Tibial nerve (tissue), 4 donors: ENCODE data around the gene VASP. TPM values are rescaled to one million over a fixed set of nuclear protein-coding genes. Genes with fewer than 3 reads are reported as not detected.

ENCODE experiments used
- DNase-seq, 2 donors: peaks; one replicate each; pipeline ENCODE4 v3.0.0-alpha.2; 2019; ENCODE audit warnings: low spot score in 2 of 2
- H3K27ac ChIP-seq, 4 donors: fragments of 200-600 bp; sonication (generic) in 3 of 4; one replicate each; pipeline ENCODE4 v1.5.1; 2017 to 2019; ENCODE audit warnings: mild to moderate bottlenecking in 1 of 4
- H3K27me3 ChIP-seq, 2 donors: fragments of 200-600 bp; sonication (generic) in 1 of 2; one replicate each; pipeline versions ENCODE4 v1.5.1 to v1.6.0; 2017 to 2019
- H3K36me3 ChIP-seq, 3 donors: fragments of 200-600 bp; sonication (generic); one replicate each; pipeline ENCODE4 v1.5.1; 2018 to 2019
- H3K4me1 ChIP-seq, 4 donors: fragments of 200-600 bp; sonication (generic) in 3 of 4; one replicate each; pipeline ENCODE4 v1.5.1; 2017 to 2019
- H3K4me3 ChIP-seq, 4 donors: fragments of 200-600 bp; sonication (generic) in 3 of 4; one replicate each; pipeline ENCODE4 v1.5.1; 2017 to 2019; ENCODE audit warnings: mild to moderate bottlenecking in 1 of 4, moderate library complexity in 1 of 4
- H3K9me3 ChIP-seq, 4 donors: fragments of 200-600 bp; sonication (generic) in 3 of 4; one replicate each; pipeline ENCODE4 v1.5.1; 2017 to 2019
- EP300 ChIP-seq, 2 donors: sonication (generic); formaldehyde crosslinking; IDR thresholded peaks; one replicate each; pipeline ENCODE4 v1.6.1; 2017; ENCODE audit warnings: antibody characterized with exemption in 2 of 2, mild to moderate bottlenecking in 1 of 2
- POLR2A ChIP-seq, 2 donors: fragments of 450-650 bp; IDR thresholded peaks; one replicate each; pipeline ENCODE4 v1.6.1; 2017; ENCODE audit warnings: antibody characterized with exemption in 2 of 2, mild to moderate bottlenecking in 2 of 2, moderate library complexity in 2 of 2
- WGBS, 2 donors: methylation state at CpG; one replicate each; pipeline ENCODE4 v1.1.5; 2018; 5-methylcytosine and 5-hydroxymethylcytosine counted together
- total RNA-seq, 4 donors: library from RNA; depleted of rRNA; stranded (reverse); fragments of >200 nt; gene quantifications; one replicate each; pipeline ENCODE4 v1.1.0, GENCODE V29; 2016
- TF ChIP-seq, protein P1 (sequence below), 5 experiments: fragments of 200-600 bp in 3 of 5; fragments of 450-650 bp in 2 of 5; sonication (generic) in 3 of 5; IDR thresholded peaks; one replicate each; pipeline ENCODE4 v1.5.1; 2016 to 2019; ENCODE audit warnings: antibody characterized with exemption in 5 of 5, mild to moderate bottlenecking in 3 of 5, moderate library complexity in 2 of 5

VASP gene
- total RNA-seq, 4 donors from 2014 or later = 39.1 to 74.4 (median 59.2) TPM

DNA sequence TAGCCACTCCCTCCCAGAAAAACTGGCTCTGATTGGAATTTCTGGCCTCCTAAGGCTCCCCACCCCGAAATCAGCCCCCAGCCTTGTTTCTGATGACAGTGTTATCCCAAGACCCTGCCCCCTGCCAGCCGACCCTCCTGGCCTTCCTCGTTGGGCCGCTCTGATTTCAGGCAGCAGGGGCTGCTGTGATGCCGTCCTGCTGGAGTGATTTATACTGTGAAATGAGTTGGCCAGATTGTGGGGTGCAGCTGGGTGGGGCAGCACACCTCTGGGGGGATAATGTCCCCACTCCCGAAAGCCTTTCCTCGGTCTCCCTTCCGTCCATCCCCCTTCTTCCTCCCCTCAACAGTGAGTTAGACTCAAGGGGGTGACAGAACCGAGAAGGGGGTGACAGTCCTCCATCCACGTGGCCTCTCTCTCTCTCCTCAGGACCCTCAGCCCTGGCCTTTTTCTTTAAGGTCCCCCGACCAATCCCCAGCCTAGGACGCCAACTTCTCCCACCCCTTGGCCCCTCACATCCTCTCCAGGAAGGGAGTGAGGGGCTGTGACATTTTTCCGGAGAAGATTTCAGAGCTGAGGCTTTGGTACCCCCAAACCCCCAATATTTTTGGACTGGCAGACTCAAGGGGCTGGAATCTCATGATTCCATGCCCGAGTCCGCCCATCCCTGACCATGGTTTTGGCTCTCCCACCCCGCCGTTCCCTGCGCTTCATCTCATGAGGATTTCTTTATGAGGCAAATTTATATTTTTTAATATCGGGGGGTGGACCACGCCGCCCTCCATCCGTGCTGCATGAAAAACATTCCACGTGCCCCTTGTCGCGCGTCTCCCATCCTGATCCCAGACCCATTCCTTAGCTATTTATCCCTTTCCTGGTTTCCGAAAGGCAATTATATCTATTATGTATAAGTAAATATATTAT lies 33.3 kb upstream of the VASP start:
- Histone ChIP-seq H3K27me3 (peaks cover 0 to 42% of the 10 kb centered on the region in 2 donors), H3K4me3 (no peak overlapping the region), H3K4me1 (peaks cover 0 to 53% (median 15%) of the 10 kb centered on the region in 4 donors), H3K36me3 (no peaks in the 10 kb centered on the region), H3K27ac (no peak overlapping the region), H3K9me3 (no peaks in the 10 kb centered on the region)
- TF ChIP-seq POLR2A (IDR thresholded peaks at IDR 0.05) (no peak), EP300 (IDR thresholded peaks at IDR 0.05) (no peak)
- TF ChIP-seq, protein P1, sequence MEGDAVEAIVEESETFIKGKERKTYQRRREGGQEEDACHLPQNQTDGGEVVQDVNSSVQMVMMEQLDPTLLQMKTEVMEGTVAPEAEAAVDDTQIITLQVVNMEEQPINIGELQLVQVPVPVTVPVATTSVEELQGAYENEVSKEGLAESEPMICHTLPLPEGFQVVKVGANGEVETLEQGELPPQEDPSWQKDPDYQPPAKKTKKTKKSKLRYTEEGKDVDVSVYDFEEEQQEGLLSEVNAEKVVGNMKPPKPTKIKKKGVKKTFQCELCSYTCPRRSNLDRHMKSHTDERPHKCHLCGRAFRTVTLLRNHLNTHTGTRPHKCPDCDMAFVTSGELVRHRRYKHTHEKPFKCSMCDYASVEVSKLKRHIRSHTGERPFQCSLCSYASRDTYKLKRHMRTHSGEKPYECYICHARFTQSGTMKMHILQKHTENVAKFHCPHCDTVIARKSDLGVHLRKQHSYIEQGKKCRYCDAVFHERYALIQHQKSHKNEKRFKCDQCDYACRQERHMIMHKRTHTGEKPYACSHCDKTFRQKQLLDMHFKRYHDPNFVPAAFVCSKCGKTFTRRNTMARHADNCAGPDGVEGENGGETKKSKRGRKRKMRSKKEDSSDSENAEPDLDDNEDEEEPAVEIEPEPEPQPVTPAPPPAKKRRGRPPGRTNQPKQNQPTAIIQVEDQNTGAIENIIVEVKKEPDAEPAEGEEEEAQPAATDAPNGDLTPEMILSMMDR (IDR thresholded peaks at IDR 0.05) = no peak
- 63 to 67% methylated on average over 27 of the region's 27 CpGs for whole genome bisulfite sequencing, 2 donors
- no peak for DNase-seq

DNA sequence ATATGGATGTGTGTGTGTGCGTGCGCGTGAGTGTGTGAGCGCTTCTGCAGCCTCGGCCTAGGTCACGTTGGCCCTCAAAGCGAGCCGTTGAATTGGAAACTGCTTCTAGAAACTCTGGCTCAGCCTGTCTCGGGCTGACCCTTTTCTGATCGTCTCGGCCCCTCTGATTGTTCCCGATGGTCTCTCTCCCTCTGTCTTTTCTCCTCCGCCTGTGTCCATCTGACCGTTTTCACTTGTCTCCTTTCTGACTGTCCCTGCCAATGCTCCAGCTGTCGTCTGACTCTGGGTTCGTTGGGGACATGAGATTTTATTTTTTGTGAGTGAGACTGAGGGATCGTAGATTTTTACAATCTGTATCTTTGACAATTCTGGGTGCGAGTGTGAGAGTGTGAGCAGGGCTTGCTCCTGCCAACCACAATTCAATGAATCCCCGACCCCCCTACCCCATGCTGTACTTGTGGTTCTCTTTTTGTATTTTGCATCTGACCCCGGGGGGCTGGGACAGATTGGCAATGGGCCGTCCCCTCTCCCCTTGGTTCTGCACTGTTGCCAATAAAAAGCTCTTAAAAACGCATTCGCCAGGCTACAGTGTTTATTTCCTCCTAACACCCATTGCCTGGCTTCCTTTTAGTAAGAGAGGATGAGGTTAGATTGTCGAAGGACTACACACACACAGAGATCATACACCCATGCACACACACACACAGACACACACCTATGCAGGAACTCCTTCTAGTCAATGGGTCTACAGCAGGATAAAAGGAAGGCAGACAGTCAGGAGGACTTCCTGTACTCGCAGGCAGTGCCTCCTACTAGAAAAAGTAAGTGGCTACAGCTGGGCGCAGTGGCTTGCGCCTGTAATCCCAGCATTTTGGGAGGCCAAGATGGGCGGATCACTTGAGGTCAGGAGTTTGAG lies 32.4 kb upstream of the VASP start:
- H3K36me3 ChIP-seq = no peaks in the 10 kb centered on the region
- DNase-seq = no peak
- H3K9me3 ChIP-seq = no peaks in the 10 kb centered on the region
- no peak overlapping the region for H3K27ac ChIP-seq
- H3K4me3 ChIP-seq = no peak overlapping the region
- WGBS, 2 donors = 53 to 64% methylated on average over 28 of the region's 28 CpGs
- H3K4me1 ChIP-seq = peaks cover 0 to 52% (median 14%) of the 10 kb centered on the region in 4 donors
- TF ChIP-seq, protein P1 (IDR thresholded peaks at IDR 0.05) = no peak
- no peak for TF ChIP-seq POLR2A (IDR thresholded peaks at IDR 0.05)
- TF ChIP-seq EP300 (IDR thresholded peaks at IDR 0.05) = no peak
- peaks cover 0 to 42% of the 10 kb centered on the region in 2 donors for H3K27me3 ChIP-seq

DNA sequence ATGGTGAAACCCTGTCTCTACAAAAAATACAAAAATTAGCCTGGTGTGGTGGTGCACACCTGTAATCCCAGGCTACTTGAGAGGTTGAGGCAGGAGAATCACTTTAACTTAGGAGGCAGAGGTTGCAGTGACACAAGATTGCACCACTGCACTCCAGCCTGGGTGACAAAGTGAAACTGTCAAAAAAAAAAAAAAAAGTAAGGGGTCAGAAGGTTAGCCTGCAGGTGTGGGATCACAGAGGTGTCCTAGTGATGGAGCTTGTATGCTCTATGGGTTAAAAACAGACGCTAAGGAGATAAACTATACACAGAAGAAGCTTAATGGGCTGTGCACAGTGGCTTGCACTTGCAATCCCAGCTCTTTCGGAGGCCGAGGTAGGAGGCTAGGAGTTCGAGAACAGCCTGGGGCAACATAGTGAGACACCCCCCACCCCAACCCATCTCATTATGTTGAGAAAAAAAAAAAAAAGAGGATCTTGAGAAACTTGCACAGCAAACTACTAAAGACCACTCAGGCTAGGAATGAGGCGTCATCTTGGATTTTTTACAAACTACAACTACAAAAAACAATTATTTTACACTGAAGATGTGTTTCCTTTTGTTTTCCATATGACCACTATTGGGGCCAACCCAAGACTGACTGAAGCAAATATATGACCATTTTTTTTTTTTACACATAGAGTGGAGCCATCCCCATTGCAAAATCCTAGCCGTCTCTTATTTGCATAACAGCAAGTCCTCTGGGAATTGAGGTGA lies 31.6 kb upstream of the VASP start:
- Histone ChIP-seq H3K9me3 (no peaks in the 10 kb centered on the region), H3K27ac (no peak overlapping the region), H3K36me3 (no peaks in the 10 kb centered on the region), H3K27me3 (peaks cover 0 to 38% of the 10 kb centered on the region in 2 donors), H3K4me1 (peaks cover 0 to 44% (median 10%) of the 10 kb centered on the region in 4 donors), H3K4me3 (no peak overlapping the region)
- TF ChIP-seq, protein P1 (IDR thresholded peaks at IDR 0.05) = no peak
- WGBS, 2 donors = 69 to 75% methylated on average over 6 of the region's 6 CpGs
- no peak for DNase-seq

- WGBS, 2 donors = 38 to 48% methylated on average over 5 of the region's 5 CpGs
- no peak overlapping the region for H3K4me3 ChIP-seq
- H3K27me3 ChIP-seq = peaks cover 0 to 35% of the 10 kb centered on the region in 2 donors
- H3K36me3 ChIP-seq = no peaks in the 10 kb centered on the region
- H3K4me1 ChIP-seq = peaks cover 0 to 43% (median 10%) of the 10 kb centered on the region in 4 donors
- no peak overlapping the region for H3K27ac ChIP-seq
- TF ChIP-seq EP300 (IDR thresholded peaks at IDR 0.05) (no peak), POLR2A (IDR thresholded peaks at IDR 0.05) (no peak)
- TF ChIP-seq, protein P1 (IDR thresholded peaks at IDR 0.05) = no peak
- no peak for DNase-seq
- H3K9me3 ChIP-seq = no peaks in the 10 kb centered on the region
Observed at GRCh38 chr19:45476304-45476703, 31.0 kb upstream of the VASP start.
